HUDEP-2 (cell line): ENCODE data around the gene EXOC6B.

ENCODE experiments used
- DNase-seq, 76 experiments: peaks; one replicate each; lab custom pipeline; 2025; ENCODE audit not compliant: unreplicated experiment in 76 of 76; lab: John Stamatoyannopoulos, UW

EXOC6B gene

DNA sequence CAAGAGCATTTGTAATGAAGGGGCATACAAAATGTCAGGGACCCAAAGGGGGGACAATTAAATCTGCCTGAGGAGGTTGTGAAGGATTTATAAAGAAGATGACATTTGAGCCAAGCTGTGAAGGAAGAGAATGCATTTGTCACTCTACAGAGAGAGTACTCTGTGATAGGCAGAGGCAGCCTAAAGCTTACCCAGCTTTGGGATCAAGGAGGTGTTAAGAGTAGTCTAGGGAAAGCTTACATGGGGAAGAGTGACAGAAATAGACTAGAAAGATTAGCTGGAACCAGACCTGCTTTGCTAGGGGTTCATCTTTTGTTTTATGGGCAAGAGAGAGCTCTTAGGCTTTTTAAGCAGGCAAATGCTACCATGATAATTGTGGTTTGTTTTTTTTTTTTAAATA is 509.1 kb downstream of the EXOC6B start:
- no peak for DNase-seq

DNA sequence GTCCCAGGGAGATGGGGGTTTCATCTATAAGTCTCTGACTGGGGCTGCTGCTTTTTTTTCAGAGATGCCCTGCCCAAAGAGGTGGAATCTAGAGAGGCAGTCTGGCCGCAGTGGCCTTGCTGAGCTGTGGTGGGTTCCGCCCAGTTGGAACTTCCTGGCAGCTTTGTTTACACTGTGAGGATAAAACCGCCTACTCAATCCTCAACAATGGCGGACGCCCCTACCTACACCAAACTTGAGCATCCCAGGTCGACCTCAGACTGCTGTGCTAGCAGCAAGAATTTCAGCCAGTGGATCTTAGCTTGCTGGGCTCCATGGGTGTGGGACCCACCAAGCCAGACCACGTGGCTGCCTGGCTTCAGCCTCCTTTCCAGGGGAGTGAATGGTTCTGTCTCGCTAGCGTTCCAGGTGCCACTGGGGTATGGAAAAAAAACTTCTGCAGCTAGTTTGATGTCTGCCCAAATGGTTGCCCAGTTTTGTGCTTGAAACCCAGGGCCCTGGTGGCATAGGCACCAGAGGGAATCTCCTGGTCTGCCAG is 525.6 kb downstream of the EXOC6B start:
- DNase-seq: no peak

DNA sequence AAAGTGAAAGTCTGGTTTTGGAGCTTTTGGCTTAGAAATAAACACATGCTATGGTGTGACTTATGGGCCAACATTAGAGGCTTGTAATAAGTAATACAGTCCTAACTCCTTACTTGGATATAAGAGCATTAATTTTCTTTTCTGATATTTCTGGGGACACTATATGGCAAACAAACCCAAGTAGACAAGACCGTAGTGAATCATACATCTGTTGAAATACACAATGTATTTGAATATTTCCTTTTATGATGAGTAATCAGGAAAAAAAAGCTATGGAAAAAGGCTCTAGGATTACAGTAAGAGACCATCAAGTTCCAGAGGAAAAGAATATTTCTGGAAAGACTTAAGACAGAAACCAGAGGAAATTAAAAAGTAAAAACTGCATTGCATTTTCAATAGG is 532.2 kb downstream of the EXOC6B start:
- no peak for DNase-seq

- no peak for DNase-seq
Observed at GRCh38 chr2:72292433-72292832, 533.4 kb downstream of the EXOC6B start.

DNA sequence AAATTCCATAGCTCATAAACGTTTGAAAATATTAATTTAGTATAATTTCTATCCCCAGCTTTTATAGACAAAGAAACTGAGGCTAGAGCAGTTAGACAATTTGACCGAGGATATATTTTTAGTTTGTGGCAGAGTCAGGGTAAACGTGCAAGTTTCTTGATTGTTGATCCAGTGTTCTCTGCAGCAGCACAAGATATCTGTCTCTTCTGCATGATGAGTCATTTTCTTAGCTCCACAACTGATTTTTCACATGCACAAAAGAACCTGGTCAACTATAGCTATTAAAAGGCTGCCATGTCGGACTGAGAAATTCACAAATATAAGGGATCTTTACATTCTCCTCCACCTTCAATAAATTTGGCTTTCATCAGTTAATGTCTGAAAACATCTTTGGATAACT is 534.8 kb downstream of the EXOC6B start:
- DNase-seq: no peak

DNA sequence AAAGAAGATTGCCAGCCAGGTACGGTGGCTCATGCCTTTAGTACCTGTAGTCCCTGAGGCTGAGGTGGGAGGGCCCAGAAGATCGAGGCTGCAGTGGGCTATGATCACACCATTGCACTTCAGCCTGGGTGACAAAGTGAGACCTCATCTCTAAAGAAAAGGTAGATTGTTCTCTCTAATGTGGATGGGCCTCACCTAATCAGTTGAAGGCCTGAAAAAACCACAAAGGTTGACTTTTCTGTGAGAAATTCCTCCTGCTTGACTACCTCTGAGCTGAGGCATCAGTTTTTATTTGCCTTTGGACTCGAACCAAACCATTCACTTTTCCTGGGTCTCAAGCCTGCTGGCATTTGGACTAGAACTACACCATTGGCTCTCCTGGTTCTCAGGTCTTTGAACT is 536.1 kb downstream of the EXOC6B start:
- DNase-seq: no peak

DNA sequence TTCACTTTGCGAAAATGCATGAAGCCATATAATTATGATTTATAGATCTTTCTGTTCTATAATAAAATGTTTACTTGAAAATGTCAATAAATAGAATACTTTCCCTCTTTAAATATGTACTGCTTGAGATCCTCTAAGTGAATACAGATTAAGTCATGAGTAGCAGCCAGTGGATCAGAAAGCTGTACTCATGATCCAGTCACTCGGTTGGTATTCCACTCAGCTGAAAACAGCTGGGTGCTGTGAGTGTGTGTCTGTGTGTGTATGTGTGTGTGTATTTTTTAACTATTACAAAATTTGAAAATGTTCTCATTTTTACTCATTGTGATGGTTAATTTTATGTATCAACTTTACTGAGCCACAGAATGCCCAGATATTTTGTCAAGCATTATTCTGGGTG is 536.5 kb downstream of the EXOC6B start:
- no peak for DNase-seq

DNA sequence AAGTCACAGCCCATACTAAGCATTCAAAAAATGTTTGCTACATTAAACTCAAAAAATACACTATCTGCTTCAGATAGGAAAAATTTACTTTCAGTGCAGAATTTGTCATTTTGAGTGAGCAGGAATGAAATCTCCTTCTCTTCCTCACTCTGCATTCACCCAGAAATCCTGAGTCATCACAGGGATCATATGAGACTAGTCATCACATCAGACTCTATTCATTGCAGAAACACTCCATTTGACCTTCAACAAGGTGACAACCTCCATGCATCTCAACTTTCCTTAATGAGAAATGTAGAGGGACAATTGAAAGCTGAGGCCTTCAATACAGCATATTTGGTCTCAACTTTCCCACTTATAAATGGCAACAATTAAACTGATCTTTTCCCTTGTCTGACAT is 547.8 kb downstream of the EXOC6B start:
- DNase-seq: no peak

GRCh38 chr2:72276876-72277275 is 549.0 kb downstream of the EXOC6B start:
- DNase-seq: no peak

- no peak for DNase-seq
Observed at GRCh38 chr2:72276356-72276755, 549.5 kb downstream of the EXOC6B start.

GRCh38 chr2:72275084-72275483 is 550.7 kb downstream of the EXOC6B start:
- no peak for DNase-seq

- DNase-seq: no peak
Observed at GRCh38 chr2:72274380-72274797, 551.4 kb downstream of the EXOC6B start.

DNA sequence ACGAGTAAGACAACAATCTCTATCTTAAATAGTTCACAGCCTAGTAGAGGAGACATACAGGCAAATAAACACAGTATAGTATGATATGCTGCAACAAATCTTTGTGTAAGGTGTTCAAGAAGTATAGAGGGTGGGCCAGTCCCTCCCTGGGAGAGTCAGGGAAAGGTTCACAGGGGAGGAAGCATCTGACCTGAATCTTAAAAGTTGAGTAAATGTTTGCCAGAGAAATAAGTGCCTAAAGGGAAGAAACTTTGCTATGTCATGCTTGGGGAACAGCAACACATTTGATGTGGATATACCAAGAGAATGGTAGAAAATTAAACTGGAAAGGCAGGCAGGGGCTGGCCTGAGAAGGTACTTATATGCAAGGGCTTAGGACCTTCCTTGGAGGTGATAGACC is 552.4 kb downstream of the EXOC6B start:
- no peak for DNase-seq

GRCh38 chr2:72271766-72272641 is 553.8 kb downstream of the EXOC6B start:
- DNase-seq: peak in 2 of 76 experiments; percentile 1 to 19

DNA sequence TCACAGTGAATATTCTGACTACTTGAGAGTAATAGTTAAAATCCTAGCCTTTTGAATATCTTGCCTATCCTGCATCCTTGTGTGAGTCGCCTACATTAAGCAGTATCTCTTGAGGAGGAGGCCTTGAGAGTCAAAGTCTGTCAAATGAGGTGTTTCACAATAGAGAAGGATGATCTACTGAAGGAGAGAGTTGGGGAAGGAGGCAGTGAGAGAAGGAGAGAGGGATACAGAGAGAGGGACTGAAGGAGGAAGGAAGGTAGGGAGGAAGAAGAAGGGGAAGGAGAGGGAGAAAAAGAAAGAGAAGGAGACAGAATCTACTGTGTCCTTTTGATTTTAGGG is 554.6 kb downstream of the EXOC6B start:
- DNase-seq: no peak

- no peak for DNase-seq
Observed at GRCh38 chr2:72270556-72271275, 555.1 kb downstream of the EXOC6B start.

- DNase-seq: no peak
Observed at GRCh38 chr2:72263776-72264060, 562.1 kb downstream of the EXOC6B start.

DNA sequence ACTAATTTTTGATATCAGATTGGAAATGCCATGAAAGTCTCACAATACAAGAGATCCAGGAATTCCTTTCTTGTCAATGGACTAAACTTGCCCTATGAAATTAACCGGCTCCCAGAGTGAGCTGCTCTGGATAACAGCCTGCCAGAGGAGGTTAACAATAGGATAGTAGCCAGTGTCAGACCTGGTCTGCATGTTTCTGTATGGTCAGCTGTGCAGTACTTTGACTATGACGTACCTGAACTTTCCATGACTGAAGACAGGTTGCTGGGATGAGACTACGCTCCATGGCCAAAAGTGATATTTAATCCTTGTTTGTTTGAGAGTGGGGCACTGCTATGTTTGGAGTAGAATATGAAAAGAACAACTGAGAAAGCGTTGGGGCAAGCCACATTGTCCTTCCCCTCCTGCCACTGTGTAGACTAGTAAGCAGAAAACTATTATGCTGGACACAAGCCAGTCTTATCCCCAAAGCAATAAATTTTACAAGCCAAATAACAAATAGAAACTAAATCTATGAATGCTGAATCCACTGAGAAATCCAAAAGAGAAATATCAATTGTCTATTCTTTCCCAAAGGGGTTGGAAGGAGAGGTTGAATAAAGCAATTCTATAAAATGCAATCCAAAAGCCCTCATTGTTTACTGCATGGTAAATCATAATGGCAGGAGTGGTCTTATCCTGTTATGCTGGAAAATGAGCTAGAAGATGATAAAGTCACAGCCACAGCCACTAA is 562.6 kb downstream of the EXOC6B start:
- no peak for DNase-seq

DNA sequence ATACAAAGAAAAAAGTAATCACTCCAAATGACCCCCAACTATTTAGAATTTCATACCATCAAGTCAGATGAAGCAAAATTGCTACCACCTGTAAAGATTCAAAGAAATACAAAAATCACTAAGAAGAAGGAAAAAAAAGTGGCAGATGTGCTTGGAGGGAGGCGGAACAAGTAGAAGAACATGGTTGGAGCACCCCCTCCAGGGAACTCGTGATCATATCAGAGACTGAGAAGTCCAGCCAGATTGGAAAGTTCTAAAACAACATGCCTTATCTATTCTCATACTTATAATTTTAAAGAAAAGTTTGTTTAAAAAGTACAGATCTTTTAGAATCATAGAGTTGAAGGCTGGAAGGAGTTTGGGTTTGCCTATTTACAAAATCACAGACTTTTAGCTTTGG is 564.8 kb downstream of the EXOC6B start:
- no peak for DNase-seq

- no peak for DNase-seq
Observed at GRCh38 chr2:72255540-72255939, 570.3 kb downstream of the EXOC6B start.

GRCh38 chr2:72254831-72255451 is 570.9 kb downstream of the EXOC6B start:
- no peak for DNase-seq
